ENCODE data around the gene STK17A.
"Not testable (repeated sequence)": the region's sequence is repeated elsewhere in the genome, so short reads cannot be mapped to it uniquely, and the experiment has no call there.

STK17A gene

GRCh38 chr7:43602256-43602655, 19.3 kb downstream of the STK17A start:
- no peak for DNase-seq

- DNase-seq: no peak
Measured at GRCh38 chr7:43604251-43604650, 21.3 kb downstream of the STK17A start.

GRCh38 chr7:43609097-43609496, 26.2 kb downstream of the STK17A start:
- DNase-seq: no peak

- no peak for DNase-seq
Measured at GRCh38 chr7:43612128-43612527, 29.2 kb downstream of the STK17A start.

GRCh38 chr7:43612599-43613589, 30.0 kb downstream of the STK17A start:
- peak; percentile 76 for DNase-seq

GRCh38 chr7:43615558-43616145, 32.7 kb downstream of the STK17A start:
- DNase-seq: no peak

GRCh38 chr7:43616977-43617376, 34.1 kb downstream of the STK17A start:
- DNase-seq: no peak

GRCh38 chr7:43618073-43618472, 35.2 kb downstream of the STK17A start:
- DNase-seq: no peak

GRCh38 chr7:43619213-43620012, 36.5 kb downstream of the STK17A start:
- no peak for DNase-seq

GRCh38 chr7:43621729-43622448, 39.0 kb downstream of the STK17A start:
- peak; percentile 61 for DNase-seq

- no peak for DNase-seq
Measured at GRCh38 chr7:43624156-43624555, 41.2 kb downstream of the STK17A start.

GRCh38 chr7:43625453-43625852, 42.5 kb downstream of the STK17A start:
- DNase-seq: no peak

GRCh38 chr7:43625980-43626379, 43.1 kb downstream of the STK17A start:
- no peak for DNase-seq

- DNase-seq: no peak
Measured at GRCh38 chr7:43626695-43627094, 43.8 kb downstream of the STK17A start.

GRCh38 chr7:43627798-43628197, 44.9 kb downstream of the STK17A start:
- DNase-seq: not testable (repeated sequence)

- DNase-seq: no peak
Measured at GRCh38 chr7:43628431-43628830, 45.5 kb downstream of the STK17A start.

- DNase-seq: no peak
Measured at GRCh38 chr7:43629857-43630256, 46.9 kb downstream of the STK17A start.

- DNase-seq: no peak
Measured at GRCh38 chr7:43630482-43630881, 47.6 kb downstream of the STK17A start.

GRCh38 chr7:43631559-43631958, 48.7 kb downstream of the STK17A start:
- DNase-seq: no peak

- no peak for DNase-seq
Measured at GRCh38 chr7:43632746-43633145, 49.8 kb downstream of the STK17A start.

- DNase-seq: no peak
Measured at GRCh38 chr7:43634384-43634783, 51.5 kb downstream of the STK17A start.

GRCh38 chr7:43636093-43636492, 53.2 kb downstream of the STK17A start:
- peak; percentile 76 for DNase-seq
